H1 (cell line): ENCODE data around the gene CRYBG1. TPM values are rescaled to one million over a fixed set of nuclear protein-coding genes. Genes with fewer than 3 reads are reported as not detected.

Experiments used
- CTCF ChIA-PET: fragments of 300-600 bp; sonication (Branson Sonifier 250); formaldehyde crosslinking; loops from one replicate; lab custom pipeline; 2021; ENCODE audit not compliant: partially characterized antibody; lab: Charles Lee
- POLR2A ChIA-PET: fragments of 300-600 bp; sonication (Branson Sonifier 250); formaldehyde crosslinking; loops from one replicate; lab custom pipeline; 2021; ENCODE audit warnings: inconsistent platforms; ENCODE audit not compliant: partially characterized antibody; lab: Charles Lee
- DNase-seq, 2 experiments: peaks; one replicate each; pipeline versions ENCODE4 v3.0.0 to v3.0.0-alpha.2; 2010 to 2022; ENCODE audit warnings: low spot score in 2 of 2, low read depth in 1 of 2, mixed read lengths in 1 of 2
- FAIRE-seq: peaks from 2 replicates; lab custom pipeline; 2011; peaks lifted over from hg19 to GRCh38; lab: Jason Lieb, UNC
- H2AFZ ChIP-seq: 2 replicates; pipeline ENCODE4 v1.8.1; 2012; ENCODE audit warnings: low read length, inconsistent platforms
- H2AK5ac ChIP-seq: 2 replicates; pipeline ENCODE4 v1.6.1; 2013; ENCODE audit warnings: low read depth, low read length
- H2BK120ac ChIP-seq: replicated peaks from 2 replicates; pipeline ENCODE3; 2013; ENCODE audit warnings: low read depth, low read length, inconsistent platforms
- H2BK12ac ChIP-seq: 2 replicates; pipeline ENCODE4 v1.6.1; 2013; ENCODE audit warnings: low read depth, low read length
- H2BK15ac ChIP-seq: 2 replicates; pipeline ENCODE4 v1.6.1; 2013; ENCODE audit warnings: low read length
- H2BK20ac ChIP-seq: 2 replicates; pipeline ENCODE4 v1.6.1; 2013; ENCODE audit warnings: low read length
- H2BK5ac ChIP-seq: 2 replicates; pipeline ENCODE4 v1.6.1; 2013; ENCODE audit warnings: low read depth, low read length
- H3K14ac ChIP-seq: 2 replicates; pipeline ENCODE4 v1.6.1; 2013; ENCODE audit warnings: inconsistent platforms; ENCODE audit not compliant: insufficient read length
- H3K18ac ChIP-seq: 2 replicates; pipeline ENCODE4 v1.6.1; 2013; ENCODE audit warnings: low read length; ENCODE audit errors: extremely low read depth
- H3K23ac ChIP-seq: 2 replicates; pipeline ENCODE4 v1.6.1; 2013; ENCODE audit warnings: inconsistent platforms; ENCODE audit not compliant: insufficient read length
- H3K23me2 ChIP-seq: 2 replicates; pipeline ENCODE4 v1.6.1; 2013; ENCODE audit warnings: low read depth, low read length
- H3K27ac ChIP-seq: 2 replicates; pipeline ENCODE4 v1.6.1; 2011; ENCODE audit warnings: low read depth, low read length, inconsistent platforms
- H3K27me3 ChIP-seq, 4 experiments: replicated peaks in 1 of 4; 1 replicate in 1 of 4; 2 replicates in 3 of 4; pipeline versions ENCODE4 v1.6.1 to v1.8.1; 2011 to 2013; ENCODE audit warnings: low read length in 3 of 4, mild to moderate bottlenecking in 3 of 4, inconsistent platforms in 2 of 4, mixed read lengths in 2 of 4, moderate library complexity in 1 of 4; ENCODE audit not compliant: control insufficient read depth in 3 of 4, insufficient read depth in 3 of 4; ENCODE audit errors: extremely low read depth in 1 of 4
- H3K36me3 ChIP-seq, 4 experiments: 2 replicates each; pipeline versions ENCODE4 v1.6.1 to v1.8.1; 2011 to 2013; ENCODE audit warnings: mild to moderate bottlenecking in 4 of 4, low read length in 3 of 4, moderate library complexity in 2 of 4, control low read depth in 1 of 4, inconsistent platforms in 1 of 4; ENCODE audit not compliant: insufficient read depth in 4 of 4, control insufficient read depth in 2 of 4
- H3K4ac ChIP-seq: replicated peaks from 2 replicates; pipeline ENCODE3; 2013; ENCODE audit warnings: low read length, low read depth, mixed read lengths, inconsistent platforms; ENCODE audit not compliant: insufficient read length
- H3K4me1 ChIP-seq, 4 experiments: replicated peaks in 1 of 4; 1 replicate in 1 of 4; 2 replicates in 3 of 4; pipeline versions ENCODE4 v1.6.1 to v1.8.1; 2011 to 2013; ENCODE audit warnings: low read length in 3 of 4, inconsistent platforms in 2 of 4, mixed read lengths in 1 of 4; ENCODE audit not compliant: insufficient read depth in 4 of 4, control insufficient read depth in 3 of 4
- H3K4me2 ChIP-seq, 2 experiments: 2 replicates each; pipeline versions ENCODE4 v1.6.1 to v1.8.1; 2011 to 2013; ENCODE audit warnings: low read depth in 2 of 2, low read length in 2 of 2, control low read depth in 1 of 2, inconsistent platforms in 1 of 2, mild to moderate bottlenecking in 1 of 2; ENCODE audit not compliant: insufficient read depth in 1 of 2
- H3K4me3 ChIP-seq, 4 experiments: fragments of 200-600, 300-600 bp in 1 of 4; sonication (generic), shearing (Covaris generic), sonication (Bioruptor Twin) in 1 of 4; 2 replicates each; pipeline versions ENCODE4 v1.5.1 to v1.8.1; 2011 to 2016; ENCODE audit warnings: low read length in 4 of 4, low read depth in 3 of 4, control low read depth in 2 of 4, inconsistent platforms in 2 of 4, mild to moderate bottlenecking in 2 of 4, mixed read lengths in 1 of 4, moderate library complexity in 1 of 4; ENCODE audit not compliant: insufficient read depth in 2 of 4; ENCODE audit errors: extremely low read depth in 1 of 4
- H3K56ac ChIP-seq: replicated peaks from 2 replicates; pipeline ENCODE3; 2013; ENCODE audit warnings: low read depth, mild to moderate bottlenecking, mixed read lengths, low read length, inconsistent platforms; ENCODE audit not compliant: insufficient read length
- H3K79me1 ChIP-seq: 2 replicates; pipeline ENCODE4 v1.6.1; 2013; ENCODE audit warnings: low read depth, low read length, control low read depth
- H3K79me2 ChIP-seq, 2 experiments: 2 replicates each; pipeline versions ENCODE4 v1.6.1 to v1.8.1; 2012 to 2013; ENCODE audit warnings: low read length in 2 of 2, mild to moderate bottlenecking in 2 of 2, inconsistent platforms in 1 of 2; ENCODE audit not compliant: insufficient read depth in 2 of 2, control insufficient read depth in 1 of 2
- H3K9ac ChIP-seq, 4 experiments: replicated peaks in 1 of 4; 1 replicate in 1 of 4; 2 replicates in 3 of 4; pipeline versions ENCODE4 v1.6.1 to v1.8.1; 2011 to 2013; ENCODE audit warnings: low read depth in 3 of 4, low read length in 3 of 4, control low read depth in 2 of 4, mild to moderate bottlenecking in 2 of 4, moderate library complexity in 2 of 4, inconsistent platforms in 1 of 4; ENCODE audit errors: extremely low read depth in 1 of 4
- H3K9me3 ChIP-seq, 2 experiments: 2 replicates each; pipeline versions ENCODE4 v1.6.1 to v1.8.1; 2012 to 2013; ENCODE audit warnings: mild to moderate bottlenecking in 2 of 2, moderate library complexity in 2 of 2, control low read depth in 1 of 2, inconsistent platforms in 1 of 2, low read depth in 1 of 2, low read length in 1 of 2, mixed read lengths in 1 of 2; ENCODE audit not compliant: insufficient read depth in 2 of 2
- H4K20me1 ChIP-seq, 2 experiments: replicated peaks in 1 of 2; 2 replicates each; pipeline versions ENCODE3 to v1.8.1; 2011 to 2013; ENCODE audit warnings: inconsistent platforms in 2 of 2, low read length in 2 of 2, mild to moderate bottlenecking in 1 of 2; ENCODE audit not compliant: insufficient read depth in 2 of 2, control insufficient read depth in 1 of 2
- H4K5ac ChIP-seq: 2 replicates; pipeline ENCODE4 v1.6.1; 2013; ENCODE audit warnings: low read length, low read depth, mixed read lengths, inconsistent platforms; ENCODE audit not compliant: insufficient read length
- H4K8ac ChIP-seq: 2 replicates; pipeline ENCODE4 v1.8.0; 2013; ENCODE audit warnings: mild to moderate bottlenecking, moderate library complexity, low read length, inconsistent platforms; ENCODE audit not compliant: insufficient read depth; ENCODE audit errors: extremely low read depth
- H4K91ac ChIP-seq: replicated peaks from 2 replicates; pipeline ENCODE3; 2013; ENCODE audit warnings: low read length, mixed read lengths, inconsistent platforms; ENCODE audit not compliant: insufficient read length
- BCL11A ChIP-seq, 2 experiments: IDR thresholded peaks; one replicate each; pipeline ENCODE4 v1.6.1; 2011; ENCODE audit warnings: low read depth in 2 of 2, low read length in 2 of 2, mild to moderate bottlenecking in 2 of 2
- EGR1 ChIP-seq: IDR thresholded peaks from 2 replicates; pipeline ENCODE4 v1.6.1; 2011; ENCODE audit warnings: low read depth, low read length, borderline replicate concordance
- KDM1A ChIP-seq: fragments of 200-600, 300-600 bp; sonication (generic); IDR thresholded peaks from 2 replicates; pipeline ENCODE4 v1.7.1; 2016; ENCODE audit warnings: mild to moderate bottlenecking, low read length, borderline replicate concordance
- POLR2A ChIP-seq, 2 experiments: IDR thresholded peaks; 1 replicate in 1 of 2; 2 replicates in 1 of 2; pipeline ENCODE4 v1.6.1; 2011; ENCODE audit warnings: low read depth in 2 of 2, low read length in 2 of 2, mild to moderate bottlenecking in 2 of 2; ENCODE audit errors: control extremely low read depth in 1 of 2
- RAD21 ChIP-seq, 2 experiments: IDR thresholded peaks in 1 of 2; conservative IDR thresholded peaks in 1 of 2; 2 replicates each; pipeline ENCODE4 v1.6.1; 2011; ENCODE audit warnings: low read depth in 2 of 2, low read length in 2 of 2, improper control_type of control experiment in 1 of 2, inconsistent platforms in 1 of 2, mild to moderate bottlenecking in 1 of 2, moderate library complexity in 1 of 2
- SAP30 ChIP-seq: fragments of 300-600 bp; sonication (generic); IDR thresholded peaks from 2 replicates; pipeline ENCODE4 v1.7.1; 2012; ENCODE audit warnings: low read length, moderate library complexity, mild to moderate bottlenecking, inconsistent platforms; ENCODE audit not compliant: insufficient read depth, insufficient replicate concordance
- TBP ChIP-seq: IDR thresholded peaks from 2 replicates; pipeline ENCODE4 v1.6.1; 2011; ENCODE audit warnings: low read depth, low read length, improper control_type of control experiment
- TCF12 ChIP-seq: IDR thresholded peaks from 2 replicates; pipeline ENCODE4 v1.6.1; 2011; ENCODE audit warnings: low read depth, mild to moderate bottlenecking, low read length
- WGBS, 2 experiments: shearing (Covaris generic) in 1 of 2; methylation state at CpG; one replicate each; pipeline versions ENCODE4 v1.1.6 to v1.1.7; 2013 to 2015; ENCODE audit warnings: low lambda C conversion rate in 2 of 2, mixed read lengths in 2 of 2, inconsistent platforms in 1 of 2, low coverage in 1 of 2, missing lambda C conversion rate in 1 of 2; ENCODE audit not compliant: insufficient replicate concordance in 2 of 2, insufficient coverage in 1 of 2, insufficient read length in 1 of 2; ENCODE audit errors: extremely low coverage in 1 of 2, missing lambda C conversion rate in 1 of 2; 5-methylcytosine and 5-hydroxymethylcytosine counted together
- polyA plus RNA-seq, 7 experiments: library from polyadenylated mRNA; depleted of rRNA in 3 of 7; stranded (reverse) in 5 of 7; unstranded in 2 of 7; fragments of >200 nt in 5 of 7; fragments of 200-250 nt in 2 of 7; gene quantifications; 1 replicate in 5 of 7; 2 replicates in 1 of 7; 4 replicates in 1 of 7; pipeline versions ENCODE4 v1.2.1 to v1.2.3, GENCODE V29; 2011 to 2013; ENCODE audit warnings: missing spikeins in 2 of 7, mixed read lengths in 2 of 7
- total RNA-seq: library from RNA; stranded (reverse); fragmentation: NEBNext Ultra II Directional; extraction: Animal tissue kit (Norgen Biotek cat#: 25700); gene quantifications from 2 replicates; pipeline ENCODE4 v1.2.1, GENCODE V29; 2021

The CRYBG1 gene
- total and polyA plus RNA-seq, 2 of the 8 experiments (the other 6 are each of a cell fraction or from before 2014, with no cell fraction given): 2.2 to 11.6 TPM

DNA sequence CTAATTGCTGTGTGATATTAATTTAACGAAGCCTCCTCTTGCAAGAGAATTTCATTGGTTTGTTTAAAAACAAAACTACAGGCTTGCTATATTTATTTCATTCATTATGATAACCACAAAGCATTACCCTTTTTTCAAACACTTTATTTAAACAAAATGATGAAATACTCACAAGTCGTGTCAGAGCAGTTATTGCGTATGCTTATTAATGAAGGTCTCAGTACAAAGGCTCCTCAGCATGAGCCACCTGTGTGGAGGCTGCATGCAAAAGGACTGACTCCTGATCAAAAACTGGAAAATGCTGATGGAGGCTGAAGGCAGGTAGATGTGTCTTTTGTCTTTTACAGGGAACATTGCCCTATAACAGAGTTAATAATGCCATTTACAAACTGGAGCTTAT, 130.5 kb downstream of the CRYBG1 start:
- Histone ChIP-seq H4K20me1 (peaks cover 0 to 3% of the 10 kb centered on the region in 2 experiments), H3K9me3 (no peaks in the 10 kb centered on the region), H4K91ac (no peak overlapping the region), H3K23me2 (no peaks in the 10 kb centered on the region), H3K14ac (no peak overlapping the region), H4K5ac (no peak overlapping the region), H3K4me3 (no peak overlapping the region), H2BK120ac (no peak overlapping the region), H2BK20ac (no peak overlapping the region), H2AK5ac (no peak overlapping the region), H2BK15ac (no peak overlapping the region), H3K27ac (no peak overlapping the region), H3K4me2 (no peak overlapping the region), H3K79me1 (no peaks in the 10 kb centered on the region; the same call in 1 of the 2 replicates), H3K23ac (no peak overlapping the region), H3K9ac (no peak overlapping the region), H2AFZ (no peak overlapping the region), H2BK5ac (no peak overlapping the region), H3K79me2 (no peaks in the 10 kb centered on the region), H3K18ac (no peak overlapping the region), H3K27me3 (no peaks in the 10 kb centered on the region; a peak in 3 of 7 replicates), H4K8ac (no peak overlapping the region), H2BK12ac (no peak overlapping the region), H3K36me3 (no peaks in the 10 kb centered on the region), H3K4me1 (peaks cover 0 to 4% (median 2%) of the 10 kb centered on the region in 4 experiments; a peak in 4 of 7 replicates), H3K56ac (no peak overlapping the region), H3K4ac (no peak overlapping the region)
- CTCF ChIA-PET: interaction anchor here (1.4 kb wide), 1 partner anchor 18 kb away, joined by 3 read pairs; no protein-coding TSS in a partner anchor
- TF ChIP-seq KDM1A (no peak), TCF12 (no peak), BCL11A (IDR thresholded peaks at IDR 0.05; ENCODE audit: low read depth in 2 of 2, low read length in 2 of 2) (no peak), EGR1 (no peak), SAP30 (no peak), TBP (no peak), POLR2A (IDR thresholded peaks at IDR 0.05; ENCODE audit: control extremely low read depth in 1 of 2, low read depth in 2 of 2, low read length in 2 of 2) (no peak), RAD21 (IDR thresholded peaks at IDR 0.05 in 1 of 2, conservative IDR thresholded peaks at IDR 0.05 in 1 of 2; ENCODE audit: low read depth in 2 of 2, low read length in 2 of 2) (no peak)
- 79% methylated on average over 3 of the region's 3 CpGs; no CpG with 5 or more reads in 1 of the 2 experiments for WGBS, 2 experiments
- FAIRE-seq (no peak), DNase-seq (no peak)
- POLR2A ChIA-PET: no interaction called here
